Embryonic facial prominence (tissue), 1 donor: ENCODE data around the gene P4HB.

ENCODE experiments used
- DNase-seq: peaks from one replicate; pipeline ENCODE4 v3.0.0-alpha.2; 2016; ENCODE audit errors: extremely low spot score

The P4HB gene

GRCh38 chr17:81859906-81860755, at the start of gene P4HB:
Gene P4HB (minus strand): TSS chr17:81860535. CDS start chr17:81860471, 64 bp downstream.
- no peak for DNase-seq

- no peak for DNase-seq
These were observed 48.9 kb upstream of the P4HB start for GRCh38 chr17:81909231-81909630.

DNA sequence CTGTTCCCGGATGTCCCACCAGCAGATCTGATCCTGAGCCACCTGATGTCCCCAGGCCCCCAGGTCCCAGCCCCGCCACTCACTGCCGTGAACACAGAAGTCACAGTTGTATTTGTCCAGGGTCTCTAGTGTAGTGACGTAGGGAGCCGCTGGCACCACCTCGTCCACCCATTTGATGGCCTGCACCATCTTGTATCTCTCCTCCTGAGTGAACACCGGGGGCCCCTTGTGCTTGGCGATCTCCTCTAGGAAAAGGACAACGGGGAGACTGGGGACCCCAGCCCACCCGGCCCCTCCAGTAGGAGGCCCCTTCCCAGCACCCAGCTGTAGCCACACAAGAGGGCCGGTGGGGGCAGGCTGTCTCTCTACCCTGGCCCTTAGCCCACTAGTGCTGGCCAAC, 48.5 kb upstream of the P4HB start:
- DNase-seq = no peak

- no peak for DNase-seq
These were observed 47.1 kb upstream of the P4HB start for GRCh38 chr17:81907219-81908145.

- DNase-seq = no peak
These were observed 46.3 kb upstream of the P4HB start for GRCh38 chr17:81906476-81907218.

GRCh38 chr17:81905993-81906392, 45.7 kb upstream of the P4HB start:
- no peak for DNase-seq

DNA sequence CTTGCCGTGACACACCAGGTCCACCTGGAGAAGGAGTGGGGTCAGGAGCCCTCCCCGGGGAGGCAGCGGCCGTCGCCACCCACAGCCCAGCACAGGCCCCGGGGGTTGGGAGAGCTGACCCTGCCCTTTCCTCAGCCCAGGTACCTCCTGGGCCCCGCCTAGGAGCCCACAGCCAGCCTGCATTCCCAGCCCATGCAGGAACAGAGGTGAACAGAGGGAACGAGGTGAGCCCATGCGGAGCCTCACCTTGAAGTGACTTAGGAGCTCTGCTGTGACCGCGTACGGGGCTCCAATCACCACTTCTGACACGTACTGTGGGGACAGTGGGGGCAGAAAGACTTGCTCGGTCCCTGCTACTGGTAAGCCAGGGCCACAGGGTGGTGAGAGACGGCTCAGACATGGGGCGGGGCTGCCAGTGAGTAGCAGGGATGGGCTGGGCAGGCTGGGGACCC, 45.1 kb upstream of the P4HB start:
- DNase-seq = no peak

- DNase-seq = no peak
These were observed 44.5 kb upstream of the P4HB start for GRCh38 chr17:81904600-81905423.

DNA sequence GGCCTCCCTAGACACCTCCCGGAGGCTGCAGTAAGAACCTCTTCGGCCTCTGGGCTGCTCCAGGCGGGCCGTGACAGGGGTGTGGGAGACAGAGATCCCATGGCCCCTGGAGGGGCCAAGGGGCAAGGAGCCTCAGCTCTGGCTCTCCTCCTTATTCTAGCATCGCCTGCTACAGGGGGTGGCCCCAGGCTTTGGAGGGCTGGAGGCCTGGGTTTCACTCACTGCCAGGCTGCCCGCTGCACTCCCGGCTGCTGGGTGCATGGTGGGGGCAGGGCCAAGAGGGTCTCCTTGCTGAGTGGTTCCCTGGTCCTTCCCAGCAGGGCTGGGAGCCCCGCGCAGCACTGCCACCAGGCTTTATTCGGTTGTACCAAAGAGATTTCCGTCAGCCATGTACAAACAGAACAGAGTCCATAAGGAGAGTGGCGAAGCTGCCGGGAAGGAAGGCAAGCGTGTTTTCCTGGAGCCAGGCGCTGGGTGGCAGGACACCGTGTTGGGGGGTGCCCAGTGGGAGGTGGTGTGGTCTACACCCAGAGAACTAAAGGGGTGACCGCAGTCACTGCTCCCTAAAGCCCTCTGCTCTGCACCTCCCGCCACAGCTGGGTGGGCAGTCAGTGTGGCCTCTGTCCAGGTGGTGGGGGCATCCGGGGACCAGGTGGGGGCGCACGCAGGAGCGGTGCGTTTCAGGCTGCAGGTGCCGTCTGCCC, 43.7 kb upstream of the P4HB start:
- DNase-seq = no peak

DNA sequence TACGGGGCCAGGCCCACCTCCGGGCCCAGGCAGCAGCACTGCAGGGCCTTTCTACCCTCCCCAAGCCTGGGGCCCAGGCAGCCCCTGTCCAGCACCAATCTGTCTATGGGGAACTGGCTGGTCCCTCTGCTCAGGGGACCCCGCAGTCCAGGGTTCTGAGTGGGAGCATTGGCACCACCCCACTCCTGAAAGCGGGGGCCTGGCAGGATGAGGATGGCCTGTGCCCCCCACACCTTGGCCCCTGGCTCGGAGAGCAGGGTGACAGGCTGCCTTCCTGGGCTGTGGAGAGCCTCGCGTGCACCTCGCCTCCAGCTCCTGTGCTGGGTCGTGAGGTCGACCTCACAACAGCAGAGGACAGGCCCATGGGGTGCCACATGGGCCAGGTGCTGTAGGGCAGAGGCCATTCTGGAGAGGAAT, 43.1 kb upstream of the P4HB start:
- DNase-seq = no peak

DNA sequence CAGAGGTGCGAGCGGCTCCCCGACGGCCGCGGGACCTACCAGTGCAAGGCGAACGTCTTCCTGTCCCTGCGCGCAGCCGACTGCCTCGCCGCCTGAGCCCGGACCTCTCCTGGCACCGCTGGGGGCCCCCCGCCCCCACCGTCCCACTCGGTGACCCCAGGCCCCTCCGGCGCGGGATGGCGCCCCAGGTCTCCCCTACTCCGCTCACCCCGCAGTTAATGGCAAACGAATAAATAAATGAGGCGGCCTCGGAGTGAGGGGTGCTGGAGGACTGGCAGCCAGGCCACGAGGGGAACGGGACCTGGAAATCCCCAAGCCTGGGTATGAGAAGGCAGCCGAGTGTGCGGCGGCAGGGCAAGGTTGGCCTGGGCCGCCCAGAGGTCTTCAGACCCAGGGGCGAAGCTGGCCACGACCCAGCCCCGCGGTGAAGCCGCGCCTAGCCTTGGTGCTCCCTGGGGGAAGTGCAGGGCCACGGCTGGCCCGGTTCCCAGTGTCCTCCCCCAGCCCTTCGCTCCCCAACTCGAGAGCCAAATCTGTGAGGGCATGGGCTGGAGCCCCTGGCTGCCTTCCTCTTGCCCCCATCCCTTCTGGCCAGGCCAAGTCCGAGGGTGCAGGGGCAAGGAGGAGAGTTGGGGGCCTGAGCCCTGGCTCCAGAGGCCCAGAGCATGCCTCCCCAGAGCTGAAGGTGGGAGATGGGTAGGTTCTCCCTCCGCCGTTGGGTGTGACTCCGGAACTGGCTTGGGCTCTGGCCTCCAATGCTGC, 42.5 kb upstream of the P4HB start:
- DNase-seq = no peak

DNA sequence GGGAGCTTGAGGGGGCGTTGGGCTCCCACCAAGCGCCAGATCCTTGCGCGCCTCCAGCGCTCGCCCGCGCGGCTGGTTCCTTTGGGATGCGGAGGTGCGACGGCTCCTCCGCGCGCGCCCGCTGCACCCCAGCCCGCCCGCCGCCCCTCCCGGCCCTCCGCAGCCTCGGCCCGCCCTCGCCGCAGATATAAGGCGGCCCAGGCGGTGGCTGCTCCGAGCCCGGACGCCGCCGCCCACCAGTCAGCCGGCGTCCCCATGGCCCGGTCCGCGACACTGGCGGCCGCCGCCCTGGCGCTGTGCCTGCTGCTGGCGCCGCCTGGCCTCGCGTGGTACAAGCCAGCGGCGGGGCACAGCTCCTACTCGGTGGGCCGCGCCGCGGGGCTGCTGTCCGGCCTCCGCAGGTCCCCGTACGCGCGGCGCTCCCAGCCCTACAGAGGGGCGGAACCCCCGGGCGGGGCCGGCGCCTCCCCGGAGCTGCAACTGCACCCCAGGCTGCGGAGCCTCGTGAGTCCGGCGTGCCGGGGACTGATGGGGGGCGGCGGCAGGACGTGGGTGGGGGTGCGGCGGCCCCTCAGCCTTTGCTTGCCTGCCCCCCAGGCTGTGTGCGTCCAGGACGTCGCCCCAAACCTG, 41.8 kb upstream of the P4HB start, which contains the start of gene NPB:
TSS of gene NPB (plus strand) at position 216 of the 630 bp plus-strand sequence. CDS start at position 256, 40 bp downstream.
- DNase-seq = no peak

DNA sequence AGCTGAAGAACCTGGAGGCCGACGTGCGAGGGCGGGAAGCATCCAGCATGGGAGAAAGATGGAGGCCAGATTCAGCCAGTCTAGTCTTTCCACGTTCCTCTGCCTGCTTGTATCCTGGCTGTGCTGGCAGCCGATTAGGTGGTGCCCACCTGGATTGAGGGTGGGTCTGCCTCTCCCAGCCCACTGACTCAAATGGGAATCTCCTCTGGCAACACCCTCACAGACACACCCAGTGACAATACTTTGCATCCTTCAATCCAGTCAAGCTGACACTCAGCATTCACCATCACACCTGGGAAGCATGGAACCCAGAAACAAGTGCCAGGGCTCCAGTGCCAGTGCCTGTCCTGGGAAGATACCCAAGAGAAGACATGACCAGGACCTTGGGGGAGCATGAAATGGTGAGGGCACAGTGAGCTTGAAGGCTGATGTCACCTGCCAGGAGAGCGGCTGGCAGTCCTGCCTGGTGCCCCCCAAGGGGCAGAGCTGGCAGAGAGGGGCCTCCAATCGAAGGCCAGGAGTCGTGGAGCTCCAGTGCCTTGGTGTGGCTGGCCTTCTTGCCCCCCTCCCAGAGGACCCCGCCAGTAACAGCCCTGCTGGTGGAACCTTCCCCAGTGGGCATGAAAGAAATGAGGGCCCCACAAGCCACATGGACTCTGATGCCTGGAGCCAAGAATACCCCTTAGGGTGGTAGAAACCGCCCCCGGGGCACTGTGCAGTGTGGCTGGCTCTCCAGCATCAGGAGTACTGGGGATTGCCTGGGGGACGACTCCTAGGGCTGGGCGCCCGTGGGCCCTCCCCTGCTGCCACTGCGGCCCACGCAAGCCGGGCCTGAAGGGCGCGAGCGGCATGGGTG, 41.1 kb upstream of the P4HB start:
- DNase-seq = no peak

DNA sequence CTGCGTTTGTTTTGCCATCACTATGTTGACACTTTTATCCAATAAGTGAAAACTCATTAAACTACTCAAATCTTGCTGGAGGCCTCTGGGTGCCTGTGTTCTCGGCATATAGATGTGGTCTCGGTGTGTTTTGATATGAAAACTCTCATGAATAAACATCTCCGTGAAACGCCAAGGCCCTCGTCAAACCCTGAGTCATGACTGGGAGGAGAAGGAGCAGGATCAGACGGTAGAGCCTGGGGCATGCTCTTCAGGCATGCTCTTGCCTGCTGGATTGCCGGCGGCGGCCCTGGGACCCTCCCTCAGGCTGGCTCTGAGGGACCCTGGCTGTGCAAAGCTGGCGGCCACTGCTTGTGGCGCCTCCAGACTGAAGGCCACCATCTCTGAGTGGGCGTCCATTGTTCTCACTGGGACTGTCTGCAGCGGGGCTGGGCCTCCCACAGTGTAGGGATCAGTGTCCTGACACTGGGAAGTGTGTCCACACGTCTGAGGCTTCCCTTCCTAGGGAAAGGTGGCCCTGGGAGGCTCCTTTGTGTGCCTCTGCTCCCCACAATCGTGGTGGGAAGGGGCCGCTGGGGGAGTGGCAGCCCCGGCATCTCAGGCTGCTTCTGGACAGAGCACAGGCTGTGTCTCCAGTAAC, 40.0 kb upstream of the P4HB start:
- no peak for DNase-seq

DNA sequence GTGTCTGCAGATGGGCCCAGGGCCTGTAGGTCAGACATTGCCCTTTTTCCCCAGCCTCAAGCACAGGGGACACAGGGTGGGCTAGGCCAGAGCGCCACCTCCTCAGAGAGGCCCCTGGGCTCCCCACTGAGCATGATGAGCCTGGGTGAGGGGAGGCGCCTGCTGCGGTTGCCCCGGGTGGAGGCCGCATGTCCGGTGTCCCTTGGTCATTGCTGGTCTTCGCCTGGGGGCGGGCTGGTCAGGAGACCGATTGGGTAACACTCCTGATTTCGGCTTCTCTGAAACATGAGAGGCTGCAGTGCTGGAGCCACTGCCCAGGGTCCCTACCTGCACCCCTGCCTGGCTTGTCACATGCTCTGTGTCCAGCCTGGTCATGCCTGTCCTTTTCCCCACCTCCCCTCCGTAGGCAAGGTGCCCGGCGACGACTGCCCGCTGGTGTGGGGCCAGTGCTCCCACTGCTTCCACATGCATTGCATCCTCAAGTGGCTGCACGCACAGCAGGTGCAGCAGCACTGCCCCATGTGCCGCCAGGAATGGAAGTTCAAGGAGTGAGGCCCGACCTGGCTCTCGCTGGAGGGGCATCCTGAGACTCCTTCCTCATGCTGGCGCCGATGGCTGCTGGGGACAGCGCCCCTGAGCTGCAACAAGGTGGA, 39.3 kb upstream of the P4HB start:
- DNase-seq = no peak

DNA sequence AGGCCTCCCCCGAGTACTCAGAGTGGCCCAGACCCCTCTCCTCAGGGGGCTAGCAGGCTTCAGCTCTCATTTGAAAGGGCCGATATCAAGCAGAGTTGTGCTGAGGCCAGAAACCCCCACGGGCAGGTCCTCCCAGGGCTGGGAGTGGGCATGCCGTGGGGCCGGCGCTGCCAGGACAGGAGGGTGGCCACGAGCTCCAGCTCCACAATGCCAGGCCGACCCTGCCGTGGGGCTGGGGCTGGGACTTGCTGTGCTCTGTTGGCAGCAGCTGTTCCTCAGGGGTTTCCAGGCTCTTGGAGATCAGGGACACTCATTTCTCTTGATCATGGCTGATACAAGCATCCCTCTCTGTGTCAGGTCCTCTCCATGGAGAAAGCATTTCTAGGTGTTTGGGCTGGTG, 38.5 kb upstream of the P4HB start:
- DNase-seq = no peak
